ENCODE results near the gene XAGE3.

The XAGE3 gene

DNA sequence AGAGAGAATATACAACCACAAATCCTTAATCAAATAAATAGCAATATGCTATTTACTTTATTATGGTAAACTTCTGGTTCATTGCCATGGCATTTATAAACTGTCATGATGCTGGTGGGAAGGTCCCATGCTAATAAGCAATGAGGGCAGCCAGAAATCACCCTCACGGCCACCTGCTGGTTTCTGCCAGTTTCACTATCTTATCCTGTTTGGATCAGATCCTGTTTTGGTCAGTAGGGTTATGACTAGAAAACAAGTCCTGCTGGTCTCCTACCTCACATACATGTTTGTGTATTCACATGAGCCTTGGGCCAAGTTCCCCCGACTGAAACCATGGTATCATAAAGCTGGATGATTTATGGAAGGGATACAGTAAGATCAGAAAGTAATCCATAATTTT, 28.7 kb downstream of the XAGE3 start:
- DNase-seq (ENCODE audit: low spot score): no peak

DNA sequence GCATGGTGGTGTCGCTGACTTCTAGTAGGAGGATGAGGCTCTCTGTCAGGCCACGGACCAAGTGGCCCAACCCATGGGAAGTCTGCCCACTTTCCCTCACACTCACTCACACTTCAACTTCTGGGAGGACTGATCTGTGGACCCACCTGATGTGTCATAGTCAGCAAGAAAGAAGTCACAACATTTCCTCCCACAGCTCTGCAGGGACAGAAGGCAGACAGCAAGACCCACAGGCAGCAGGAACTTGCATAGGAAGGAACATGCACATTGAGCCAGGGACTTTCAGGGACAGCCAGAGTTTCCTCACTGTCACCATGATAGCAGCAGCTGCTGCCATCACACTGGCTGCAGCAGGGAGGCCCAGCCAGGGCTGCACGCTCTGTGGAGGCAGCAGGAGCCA, 37.3 kb downstream of the XAGE3 start:
- DNase-seq (ENCODE audit: low spot score): no peak

DNA sequence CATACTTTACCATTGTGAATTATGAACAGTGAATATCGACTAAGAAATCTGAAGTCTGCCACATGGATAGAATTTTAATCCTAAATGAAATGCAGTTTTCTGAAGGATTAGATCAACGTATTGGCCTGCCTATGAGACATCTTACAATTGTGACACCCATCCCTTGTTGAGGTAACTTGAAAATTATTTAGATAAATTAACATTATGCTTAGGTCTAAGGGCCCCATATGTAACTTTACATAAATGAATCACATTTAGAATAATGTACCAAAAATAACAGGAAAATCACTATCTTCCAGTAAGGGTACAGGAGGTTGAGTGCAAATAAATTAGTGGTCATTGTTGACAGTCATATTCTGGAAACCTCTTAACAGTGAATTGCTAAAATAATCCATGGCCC, 43.3 kb downstream of the XAGE3 start:
- DNase-seq (ENCODE audit: low spot score): no peak

DNA sequence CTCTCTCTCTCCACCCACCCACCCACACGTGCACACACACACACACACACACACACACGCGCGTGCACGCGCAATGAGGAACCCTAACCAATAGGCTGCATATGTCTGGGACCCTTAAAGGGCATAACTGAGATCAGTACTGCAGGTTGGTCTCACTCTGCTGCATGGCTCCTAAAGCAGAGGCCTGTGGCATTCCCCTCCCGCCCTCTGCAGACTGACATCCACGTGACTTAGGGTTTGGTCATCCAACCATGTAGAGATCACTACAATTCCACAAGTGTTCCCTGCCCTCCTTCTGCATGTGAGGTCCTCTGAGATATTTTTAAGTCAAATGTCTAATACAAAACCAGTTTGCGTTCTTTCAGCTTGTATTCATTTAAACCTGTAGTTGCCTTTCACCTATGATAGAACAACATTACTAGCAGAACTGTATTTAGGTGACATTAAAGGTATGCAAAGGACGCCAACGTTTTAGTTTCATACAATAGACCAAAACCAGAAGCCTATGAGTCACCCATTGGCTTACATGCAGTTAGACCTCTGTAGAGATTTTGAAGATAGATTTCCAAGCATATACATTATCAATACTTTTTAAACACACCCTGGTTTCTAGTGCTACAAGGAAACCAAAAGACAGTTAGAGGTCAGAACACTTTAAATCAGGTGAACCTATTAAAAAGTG, 46.7 kb downstream of the XAGE3 start:
- DNase-seq (ENCODE audit: low spot score): no peak

DNA sequence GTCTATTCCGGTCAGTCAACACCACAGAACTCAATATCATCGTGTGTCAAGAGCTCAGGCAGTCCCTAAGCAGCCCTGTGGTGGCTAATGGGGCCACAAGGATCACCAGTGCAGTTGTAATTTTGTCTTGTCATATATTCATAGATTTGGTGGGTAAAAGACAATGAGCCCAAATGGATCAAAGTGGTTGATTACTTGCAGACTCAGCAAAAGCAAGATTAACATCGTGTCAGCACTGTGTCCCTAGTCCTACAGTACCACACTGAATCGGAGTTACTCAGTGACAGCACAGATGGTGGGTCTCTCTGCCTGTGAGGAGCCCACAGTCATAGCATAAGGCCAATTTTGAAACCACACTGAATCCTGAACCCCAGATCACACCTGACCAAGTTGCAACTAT, 48.1 kb downstream of the XAGE3 start:
- DNase-seq (ENCODE audit: low spot score): no peak

Data from iPS-NIHi11 (cell line).